Aorta (tissue), 5 donors: ENCODE results near the gene CFLAR. TPM values are rescaled to one million over a fixed set of nuclear protein-coding genes. Genes with fewer than 3 reads are reported as not detected.
"Not testable (repeated sequence)": the region's sequence is repeated elsewhere in the genome, so short reads cannot be mapped to it uniquely, and the experiment has no call there.

ENCODE experiments used
- ATAC-seq: fragments of 200-7000 bp; cut with Tn5 transposase; one replicate; pipeline ENCODE4 v1.9.1; 2022; ENCODE audit warnings: moderate library complexity; ENCODE audit not compliant: low FRiP score
- DNase-seq, 2 donors: peaks; one replicate each; pipeline ENCODE4 v3.0.0-alpha.2; 2020
- H3K27ac ChIP-seq, 2 donors: one replicate each; pipeline ENCODE4 v1.5.1; 2013; ENCODE audit warnings: low read length in 2 of 2, mild to moderate bottlenecking in 2 of 2, moderate library complexity in 2 of 2, control low read depth in 1 of 2, inconsistent platforms in 1 of 2, low read depth in 1 of 2
- H3K27me3 ChIP-seq, 2 donors: one replicate each; pipeline ENCODE4 v1.6.1; 2013; ENCODE audit warnings: control low read depth in 1 of 2, low read length in 1 of 2, mild to moderate bottlenecking in 1 of 2, moderate library complexity in 1 of 2; ENCODE audit not compliant: insufficient read depth in 2 of 2, control insufficient read depth in 1 of 2
- H3K36me3 ChIP-seq, 2 donors: one replicate each; pipeline ENCODE4 v1.6.1; 2013; ENCODE audit warnings: control low read depth in 1 of 2, low read length in 1 of 2, mild to moderate bottlenecking in 1 of 2; ENCODE audit not compliant: insufficient read depth in 2 of 2, control insufficient read depth in 1 of 2
- H3K4me1 ChIP-seq, 2 donors: one replicate each; pipeline ENCODE4 v1.6.1; 2013; ENCODE audit warnings: low read length in 2 of 2, control low read depth in 1 of 2, mild to moderate bottlenecking in 1 of 2, moderate library complexity in 1 of 2; ENCODE audit not compliant: insufficient read depth in 2 of 2, control insufficient read depth in 1 of 2
- H3K4me3 ChIP-seq, 2 donors: one replicate each; pipeline ENCODE4 v1.5.1; 2013; ENCODE audit warnings: low read length in 2 of 2, control low read depth in 1 of 2, mild to moderate bottlenecking in 1 of 2
- H3K9me3 ChIP-seq: one replicate; pipeline ENCODE4 v1.6.1; 2013; ENCODE audit warnings: mild to moderate bottlenecking, low read length; ENCODE audit not compliant: control insufficient read depth
- WGBS, 2 donors: extraction: QIAGEN DNeasy Blood & Tissue Kit; methylation state at CpG; one replicate each; pipeline ENCODE4 v1.1.7; 2013; 5-methylcytosine and 5-hydroxymethylcytosine counted together
- intact Hi-C, 2 donors: fragments of 100-400 bp; cut with DNase I; formaldehyde crosslinking; loops; one replicate each; pipeline versions ENCODE4 v1.14.2 to v1.15.0; 2022
- polyA plus RNA-seq, 2 donors: library from polyadenylated mRNA; stranded (reverse); fragments of 200-250 nt; gene quantifications; one replicate each; pipeline ENCODE4 v1.2.3, GENCODE V29; 2013
- total RNA-seq, 2 donors: library from RNA; stranded (reverse); fragmentation: NEBNext Ultra II Directional; extraction: Animal tissue kit (Norgen Biotek cat#: 25700); gene quantifications; one replicate each; pipeline ENCODE4 v1.2.1, GENCODE V29; 2021
- donor health status: healthy with polysubstance abuse.
- donor health status: Bipolar disorder and iron deficiency.
- donor health status: DM: no; HTN: no; CAD: no.
- donor health status: DM: no; HTN: no; CAD: no.
- donor health status: DM: yes; HTN: yes; CAD: no.

Gene CFLAR
- total and polyA plus RNA-seq, 4 donors, result 30.4 to 244 (median 109) TPM

GRCh38 chr2:201174687-201175086 is 58.7 kb downstream of the CFLAR start:
- H3K27me3 ChIP-seq, result no peaks in the 10 kb centered on the region
- no peaks in the 10 kb centered on the region for H3K9me3 ChIP-seq
- ATAC-seq (no peak), DNase-seq (no peak)
- no peaks in the 10 kb centered on the region for H3K36me3 ChIP-seq
- 36 to 40% methylated on average over 1 of the region's 1 CpG for WGBS, 2 donors
- no peak overlapping the region for H3K27ac ChIP-seq
- no peaks in the 10 kb centered on the region for H3K4me1 ChIP-seq
- intact Hi-C loops, result loop anchor here (5.0 kb wide), 3 partner anchors 102 to 272 kb away; partner anchors contain the start of genes HYCC2 (in 1 of the 2) and NDUFB3 (in 1 of the 2)
- H3K4me3 ChIP-seq, result no peak overlapping the region

- DNase-seq (no peak), ATAC-seq (no peak)
- no peaks in the 10 kb centered on the region for H3K9me3 ChIP-seq
- H3K36me3 ChIP-seq, result no peaks in the 10 kb centered on the region
- no peaks in the 10 kb centered on the region for H3K4me1 ChIP-seq
- H3K4me3 ChIP-seq, result no peak overlapping the region
- no peaks in the 10 kb centered on the region for H3K27me3 ChIP-seq
- H3K27ac ChIP-seq, result no peak overlapping the region
- WGBS, 2 donors, result 66 to 73% methylated on average over 6 of the region's 6 CpGs
- intact Hi-C loops, result loop anchor here (5.0 kb wide), 3 partner anchors 104 to 274 kb away; partner anchors contain the start of genes HYCC2 (in 1 of the 2) and NDUFB3 (in 1 of the 2)
Measured at GRCh38 chr2:201176081-201176481, 60.1 kb downstream of the CFLAR start.

GRCh38 chr2:201180010-201180409 is 64.0 kb downstream of the CFLAR start:
- Histone ChIP-seq H3K4me3 (no peak overlapping the region), H3K27me3 (no peaks in the 10 kb centered on the region), H3K36me3 (no peaks in the 10 kb centered on the region), H3K4me1 (no peaks in the 10 kb centered on the region), H3K9me3 (no peaks in the 10 kb centered on the region), H3K27ac (no peak overlapping the region)
- 53 to 62% methylated on average over 3 of the region's 3 CpGs for WGBS, 2 donors
- DNase-seq, result no peak
- intact Hi-C loops, result no loop called here
- ATAC-seq, result no peak

- no peak for DNase-seq
- WGBS, 2 donors, result 48 to 52% methylated on average over 11 of the region's 11 CpGs
- no peak within 1 kb of the TSS for H3K27ac ChIP-seq
- no peaks in the 10 kb centered on the region for H3K9me3 ChIP-seq
- H3K4me3 ChIP-seq, result peak within 1 kb of the TSS; percentile 28 to 55
- intact Hi-C loops, result no loop called here
- peak; percentile 67 for ATAC-seq
- no peaks in the 10 kb centered on the region for H3K27me3 ChIP-seq
- no peaks in the 10 kb centered on the region for H3K4me1 ChIP-seq
- no peaks in the 10 kb centered on the region for H3K36me3 ChIP-seq
Measured at GRCh38 chr2:201182650-201183364, 66.8 kb downstream of the CFLAR start, which contains the start of gene CASP10. TSS of gene CASP10 (plus strand) at chr2:201183141. CDS start at chr2:201185778, 2,637 bp downstream.

- ATAC-seq, result no peak
- Histone ChIP-seq H3K36me3 (no peaks in the 10 kb centered on the region), H3K27me3 (no peaks in the 10 kb centered on the region), H3K9me3 (no peaks in the 10 kb centered on the region), H3K27ac (no peak overlapping the region), H3K4me1 (no peaks in the 10 kb centered on the region), H3K4me3 (peak overlapping the region; percentile 28 to 55)
- intact Hi-C loops, result no loop called here
- no peak for DNase-seq
- 10 to 11% methylated on average over 4 of the region's 4 CpGs for WGBS, 2 donors
Measured at GRCh38 chr2:201183365-201183727, 67.4 kb downstream of the CFLAR start.

GRCh38 chr2:201183835-201184234 is 67.9 kb downstream of the CFLAR start:
- H3K36me3 ChIP-seq, H3K9me3 ChIP-seq, H3K27me3 ChIP-seq, intact Hi-C loops, ATAC-seq, H3K27ac ChIP-seq, DNase-seq, H3K4me1 ChIP-seq, H3K4me3 ChIP-seq: not testable (repeated sequence)
- 69 to 75% methylated on average over 5 of the region's 5 CpGs for WGBS, 2 donors

GRCh38 chr2:201184248-201184647 is 68.3 kb downstream of the CFLAR start:
- H3K4me3 ChIP-seq, H3K9me3 ChIP-seq, H3K27me3 ChIP-seq, ATAC-seq, H3K36me3 ChIP-seq, intact Hi-C loops, H3K27ac ChIP-seq, H3K4me1 ChIP-seq, DNase-seq: not testable (repeated sequence)
- 80 to 86% methylated on average over 6 of the region's 6 CpGs for WGBS, 2 donors

- no peak overlapping the region for H3K27ac ChIP-seq
- DNase-seq (no peak), ATAC-seq (no peak)
- H3K9me3 ChIP-seq, result no peaks in the 10 kb centered on the region
- H3K4me3 ChIP-seq, result no peak overlapping the region
- H3K36me3 ChIP-seq, result no peaks in the 10 kb centered on the region
- intact Hi-C loops, result no loop called here
- H3K27me3 ChIP-seq, result no peaks in the 10 kb centered on the region
- WGBS, 2 donors, result 85 to 86% methylated on average over 4 of the region's 4 CpGs
- no peaks in the 10 kb centered on the region for H3K4me1 ChIP-seq
Measured at GRCh38 chr2:201185863-201186262, 69.9 kb downstream of the CFLAR start.

GRCh38 chr2:201186982-201187381 is 71.0 kb downstream of the CFLAR start:
- no peaks in the 10 kb centered on the region for H3K27me3 ChIP-seq
- H3K27ac ChIP-seq, result no peak overlapping the region
- H3K36me3 ChIP-seq, result no peaks in the 10 kb centered on the region
- peaks cover 0 to 3% of the 10 kb centered on the region in 2 donors for H3K4me1 ChIP-seq
- DNase-seq (no peak), ATAC-seq (no peak)
- no peaks in the 10 kb centered on the region for H3K9me3 ChIP-seq
- WGBS, 2 donors, result 89 to 92% methylated on average over 5 of the region's 5 CpGs
- intact Hi-C loops, result no loop called here
- no peak overlapping the region for H3K4me3 ChIP-seq
